ENCODE data around the gene ABCG8. TPM values are rescaled to one million over a fixed set of nuclear protein-coding genes. Genes with fewer than 3 reads are reported as not detected.
A peak's percentile ranks its signal among the peaks of the same experiment; 100 is the strongest.

Gene ABCG8
- total RNA-seq, 1 experiment from 2014 or later: not detected

- H4K20me1 ChIP-seq (ENCODE audit: insufficient read depth, low read depth, low read length): no peaks in the 10 kb centered on the region
- no peaks in the 10 kb centered on the region for H3K27me3 ChIP-seq (ENCODE audit: low read length)
- no peak overlapping the region for H3K4me2 ChIP-seq (ENCODE audit: low read depth, low read length, poor library complexity, severe bottlenecking)
- no peaks in the 10 kb centered on the region for H3K9me2 ChIP-seq (replicated peaks; ENCODE audit: insufficient read depth, low read length)
- no peak overlapping the region for H3K27ac ChIP-seq (ENCODE audit: low read length)
- H3K4me3 ChIP-seq (ENCODE audit: low read length): no peak overlapping the region
- no peak for DNase-seq
- no peaks in the 10 kb centered on the region for H3K36me3 ChIP-seq (ENCODE audit: insufficient read depth, low read length)
- H2AFZ ChIP-seq (ENCODE audit: low read length): no peak overlapping the region
- H3K9me3 ChIP-seq (ENCODE audit: low read length): no peaks in the 10 kb centered on the region
- no peaks in the 10 kb centered on the region for H3K4me1 ChIP-seq (ENCODE audit: low read length)
- no peaks in the 10 kb centered on the region for H3K79me2 ChIP-seq (ENCODE audit: low read length)
- no peak overlapping the region for H3K9ac ChIP-seq (ENCODE audit: low read length)
Measured at GRCh38 chr2:43872151-43872550, 33.4 kb downstream of the ABCG8 start.

GRCh38 chr2:43874776-43875451 lies 36.1 kb downstream of the ABCG8 start:
- Histone ChIP-seq H3K4me1 (ENCODE audit: low read length) (no peaks in the 10 kb centered on the region), H3K4me2 (ENCODE audit: low read depth, low read length, poor library complexity, severe bottlenecking) (no peak overlapping the region), H3K27ac (ENCODE audit: low read length) (no peak overlapping the region), H3K36me3 (ENCODE audit: insufficient read depth, low read length) (no peaks in the 10 kb centered on the region), H3K79me2 (ENCODE audit: low read length) (no peaks in the 10 kb centered on the region), H3K4me3 (ENCODE audit: low read length) (no peak overlapping the region), H4K20me1 (ENCODE audit: insufficient read depth, low read depth, low read length) (no peaks in the 10 kb centered on the region), H2AFZ (ENCODE audit: low read length) (no peak overlapping the region), H3K9me2 (replicated peaks; ENCODE audit: insufficient read depth, low read length) (no peaks in the 10 kb centered on the region), H3K27me3 (ENCODE audit: low read length) (no peaks in the 10 kb centered on the region), H3K9ac (ENCODE audit: low read length) (no peak overlapping the region), H3K9me3 (ENCODE audit: low read length) (no peaks in the 10 kb centered on the region)
- no peak for DNase-seq

- no peaks in the 10 kb centered on the region for H3K4me1 ChIP-seq (ENCODE audit: low read length)
- H3K4me3 ChIP-seq (ENCODE audit: low read length): no peak overlapping the region
- peak; percentile 86 for DNase-seq
- H3K4me2 ChIP-seq (ENCODE audit: low read depth, low read length, poor library complexity, severe bottlenecking): peak overlapping the region; percentile 10
- no peaks in the 10 kb centered on the region for H3K9me3 ChIP-seq (ENCODE audit: low read length)
- no peaks in the 10 kb centered on the region for H3K27me3 ChIP-seq (ENCODE audit: low read length)
- no peak overlapping the region for H2AFZ ChIP-seq (ENCODE audit: low read length)
- H3K36me3 ChIP-seq (ENCODE audit: insufficient read depth, low read length): no peaks in the 10 kb centered on the region
- H3K27ac ChIP-seq (ENCODE audit: low read length): no peak overlapping the region
- H4K20me1 ChIP-seq (ENCODE audit: insufficient read depth, low read depth, low read length): no peaks in the 10 kb centered on the region
- no peak overlapping the region for H3K9ac ChIP-seq (ENCODE audit: low read length)
- H3K9me2 ChIP-seq (replicated peaks; ENCODE audit: insufficient read depth, low read length): no peaks in the 10 kb centered on the region
- no peaks in the 10 kb centered on the region for H3K79me2 ChIP-seq (ENCODE audit: low read length)
Measured at GRCh38 chr2:43877782-43878464, 39.2 kb downstream of the ABCG8 start.

- H3K4me1 ChIP-seq (ENCODE audit: low read length): no peaks in the 10 kb centered on the region
- H4K20me1 ChIP-seq (ENCODE audit: insufficient read depth, low read depth, low read length): no peaks in the 10 kb centered on the region
- H3K4me3 ChIP-seq (ENCODE audit: low read length): no peak overlapping the region
- H3K79me2 ChIP-seq (ENCODE audit: low read length): no peaks in the 10 kb centered on the region
- no peaks in the 10 kb centered on the region for H3K27me3 ChIP-seq (ENCODE audit: low read length)
- H3K9ac ChIP-seq (ENCODE audit: low read length): no peak overlapping the region
- no peaks in the 10 kb centered on the region for H3K9me3 ChIP-seq (ENCODE audit: low read length)
- H3K36me3 ChIP-seq (ENCODE audit: insufficient read depth, low read length): no peaks in the 10 kb centered on the region
- no peaks in the 10 kb centered on the region for H3K9me2 ChIP-seq (replicated peaks; ENCODE audit: insufficient read depth, low read length)
- H2AFZ ChIP-seq (ENCODE audit: low read length): no peak overlapping the region
- H3K27ac ChIP-seq (ENCODE audit: low read length): no peak overlapping the region
- peak; percentile 15 for DNase-seq
- no peak overlapping the region for H3K4me2 ChIP-seq (ENCODE audit: low read depth, low read length, poor library complexity, severe bottlenecking)
Measured at GRCh38 chr2:43879261-43879660, 40.5 kb downstream of the ABCG8 start.

- no peak overlapping the region for H3K4me3 ChIP-seq (ENCODE audit: low read length)
- no peaks in the 10 kb centered on the region for H3K79me2 ChIP-seq (ENCODE audit: low read length)
- no peaks in the 10 kb centered on the region for H3K4me1 ChIP-seq (ENCODE audit: low read length)
- H2AFZ ChIP-seq (ENCODE audit: low read length): no peak overlapping the region
- H3K9me2 ChIP-seq (replicated peaks; ENCODE audit: insufficient read depth, low read length): no peaks in the 10 kb centered on the region
- H3K27me3 ChIP-seq (ENCODE audit: low read length): no peaks in the 10 kb centered on the region
- H3K9me3 ChIP-seq (ENCODE audit: low read length): no peaks in the 10 kb centered on the region
- no peak overlapping the region for H3K4me2 ChIP-seq (ENCODE audit: low read depth, low read length, poor library complexity, severe bottlenecking)
- H3K36me3 ChIP-seq (ENCODE audit: insufficient read depth, low read length): no peaks in the 10 kb centered on the region
- no peak for DNase-seq
- no peak overlapping the region for H3K9ac ChIP-seq (ENCODE audit: low read length)
- H4K20me1 ChIP-seq (ENCODE audit: insufficient read depth, low read depth, low read length): no peaks in the 10 kb centered on the region
- H3K27ac ChIP-seq (ENCODE audit: low read length): no peak overlapping the region
Measured at GRCh38 chr2:43880471-43880870, 41.7 kb downstream of the ABCG8 start.

GRCh38 chr2:43880952-43881351 lies 42.2 kb downstream of the ABCG8 start:
- no peaks in the 10 kb centered on the region for H4K20me1 ChIP-seq (ENCODE audit: insufficient read depth, low read depth, low read length)
- H3K36me3 ChIP-seq (ENCODE audit: insufficient read depth, low read length): no peaks in the 10 kb centered on the region
- H3K4me3 ChIP-seq (ENCODE audit: low read length): no peak overlapping the region
- H3K27ac ChIP-seq (ENCODE audit: low read length): no peak overlapping the region
- H3K9me3 ChIP-seq (ENCODE audit: low read length): no peaks in the 10 kb centered on the region
- H3K79me2 ChIP-seq (ENCODE audit: low read length): no peaks in the 10 kb centered on the region
- H3K4me1 ChIP-seq (ENCODE audit: low read length): no peaks in the 10 kb centered on the region
- H2AFZ ChIP-seq (ENCODE audit: low read length): no peak overlapping the region
- H3K27me3 ChIP-seq (ENCODE audit: low read length): no peaks in the 10 kb centered on the region
- H3K9me2 ChIP-seq (replicated peaks; ENCODE audit: insufficient read depth, low read length): no peaks in the 10 kb centered on the region
- no peak overlapping the region for H3K9ac ChIP-seq (ENCODE audit: low read length)
- no peak overlapping the region for H3K4me2 ChIP-seq (ENCODE audit: low read depth, low read length, poor library complexity, severe bottlenecking)
- DNase-seq: peak; percentile 32

- no peak overlapping the region for H3K4me2 ChIP-seq (ENCODE audit: low read depth, low read length, poor library complexity, severe bottlenecking)
- H3K4me1 ChIP-seq (ENCODE audit: low read length): no peaks in the 10 kb centered on the region
- no peaks in the 10 kb centered on the region for H4K20me1 ChIP-seq (ENCODE audit: insufficient read depth, low read depth, low read length)
- no peaks in the 10 kb centered on the region for H3K27me3 ChIP-seq (ENCODE audit: low read length)
- no peaks in the 10 kb centered on the region for H3K9me2 ChIP-seq (replicated peaks; ENCODE audit: insufficient read depth, low read length)
- H3K36me3 ChIP-seq (ENCODE audit: insufficient read depth, low read length): 0 out of 2 replicates have a peak, but pooled peaks cover 3% of the 10 kb centered on the region
- DNase-seq: no peak
- H3K27ac ChIP-seq (ENCODE audit: low read length): no peak overlapping the region
- no peaks in the 10 kb centered on the region for H3K79me2 ChIP-seq (ENCODE audit: low read length)
- H3K4me3 ChIP-seq (ENCODE audit: low read length): no peak overlapping the region
- no peaks in the 10 kb centered on the region for H3K9me3 ChIP-seq (ENCODE audit: low read length)
- H2AFZ ChIP-seq (ENCODE audit: low read length): no peak overlapping the region
- no peak overlapping the region for H3K9ac ChIP-seq (ENCODE audit: low read length)
Measured at GRCh38 chr2:43882312-43882711, 43.5 kb downstream of the ABCG8 start.

GRCh38 chr2:43884689-43885088 lies 45.9 kb downstream of the ABCG8 start:
- peaks cover 17% of the 10 kb centered on the region for H3K36me3 ChIP-seq (ENCODE audit: insufficient read depth, low read length)
- no peaks in the 10 kb centered on the region for H3K27me3 ChIP-seq (ENCODE audit: low read length)
- H3K4me1 ChIP-seq (ENCODE audit: low read length): no peaks in the 10 kb centered on the region
- no peaks in the 10 kb centered on the region for H3K9me2 ChIP-seq (replicated peaks; ENCODE audit: insufficient read depth, low read length)
- H3K79me2 ChIP-seq (ENCODE audit: low read length): no peaks in the 10 kb centered on the region
- H3K4me2 ChIP-seq (ENCODE audit: low read depth, low read length, poor library complexity, severe bottlenecking): no peak overlapping the region
- H2AFZ ChIP-seq (ENCODE audit: low read length): no peak overlapping the region
- no peaks in the 10 kb centered on the region for H4K20me1 ChIP-seq (ENCODE audit: insufficient read depth, low read depth, low read length)
- H3K27ac ChIP-seq (ENCODE audit: low read length): no peak overlapping the region
- H3K9ac ChIP-seq (ENCODE audit: low read length): no peak overlapping the region
- no peaks in the 10 kb centered on the region for H3K9me3 ChIP-seq (ENCODE audit: low read length)
- no peak for DNase-seq
- H3K4me3 ChIP-seq (ENCODE audit: low read length): no peak overlapping the region

Data from Karpas-422 (cell line).